Suppressor macrophage treated with lipopolysaccharide for 4 hours (primary cell): ENCODE measurements around the gene RECQL.
A peak's percentile ranks its signal among the peaks of the same experiment; 100 is the strongest.

Source experiments
- DNase-seq: peaks from one replicate; pipeline ENCODE4 v3.0.0-alpha.2; 2020

RECQL gene, protein sequence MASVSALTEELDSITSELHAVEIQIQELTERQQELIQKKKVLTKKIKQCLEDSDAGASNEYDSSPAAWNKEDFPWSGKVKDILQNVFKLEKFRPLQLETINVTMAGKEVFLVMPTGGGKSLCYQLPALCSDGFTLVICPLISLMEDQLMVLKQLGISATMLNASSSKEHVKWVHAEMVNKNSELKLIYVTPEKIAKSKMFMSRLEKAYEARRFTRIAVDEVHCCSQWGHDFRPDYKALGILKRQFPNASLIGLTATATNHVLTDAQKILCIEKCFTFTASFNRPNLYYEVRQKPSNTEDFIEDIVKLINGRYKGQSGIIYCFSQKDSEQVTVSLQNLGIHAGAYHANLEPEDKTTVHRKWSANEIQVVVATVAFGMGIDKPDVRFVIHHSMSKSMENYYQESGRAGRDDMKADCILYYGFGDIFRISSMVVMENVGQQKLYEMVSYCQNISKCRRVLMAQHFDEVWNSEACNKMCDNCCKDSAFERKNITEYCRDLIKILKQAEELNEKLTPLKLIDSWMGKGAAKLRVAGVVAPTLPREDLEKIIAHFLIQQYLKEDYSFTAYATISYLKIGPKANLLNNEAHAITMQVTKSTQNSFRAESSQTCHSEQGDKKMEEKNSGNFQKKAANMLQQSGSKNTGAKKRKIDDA

GRCh38 chr12:21501258-21502163, at the start of gene RECQL, which contains the start of gene GOLT1B:
TSS of gene RECQL (minus strand) at chr12:21501635. CDS start at chr12:21499570, 2,065 bp downstream.
TSS of gene GOLT1B (plus strand) at chr12:21501789. CDS start at chr12:21501924, 135 bp downstream.
- DNase-seq, result peak; percentile 97

GRCh38 chr12:21547437-21547836, 46.0 kb upstream of the RECQL start:
- no peak for DNase-seq

- no peak for DNase-seq
Observed at GRCh38 chr12:21546716-21547115, 45.3 kb upstream of the RECQL start.

DNA sequence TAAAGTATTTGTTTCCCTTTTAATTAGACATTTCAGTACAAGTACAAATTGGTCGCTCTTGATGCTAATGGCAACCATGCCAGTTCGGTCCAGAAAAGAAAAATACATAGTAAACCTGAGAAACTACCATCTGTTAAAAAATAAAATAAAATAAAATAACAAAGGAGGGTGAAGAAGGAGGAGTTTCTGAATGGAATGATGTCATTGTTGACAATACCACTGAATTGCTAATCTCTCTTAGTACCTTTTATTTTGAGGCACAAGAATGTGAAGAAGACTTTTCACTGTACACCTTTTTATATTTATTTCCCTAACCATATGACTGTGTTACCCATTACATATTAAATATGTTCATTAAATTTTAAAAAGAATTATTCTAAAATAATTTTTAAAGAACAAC, 44.1 kb upstream of the RECQL start:
- DNase-seq, result no peak

GRCh38 chr12:21543151-21543550, 41.7 kb upstream of the RECQL start:
- DNase-seq, result no peak

- DNase-seq, result no peak
Observed at GRCh38 chr12:21542403-21542802, 41.0 kb upstream of the RECQL start.

DNA sequence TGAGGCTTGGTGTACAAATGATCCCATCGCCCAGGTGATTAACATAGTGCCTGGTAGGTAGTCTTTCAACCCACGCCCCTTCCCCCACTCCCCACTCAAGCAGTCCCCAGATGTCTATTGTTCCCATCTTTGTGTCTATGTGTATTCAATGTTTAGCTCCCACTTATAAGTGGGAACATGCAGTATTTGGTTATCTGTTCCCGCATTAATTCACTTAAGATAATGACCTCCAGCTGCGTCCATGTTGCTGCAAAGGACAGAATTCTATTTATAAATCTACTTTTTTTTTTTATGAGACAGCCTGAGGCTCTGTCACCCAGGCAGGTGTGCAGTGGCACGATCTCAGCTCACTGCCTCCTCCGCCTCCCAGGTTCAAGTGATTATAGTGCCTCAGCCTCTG, 40.3 kb upstream of the RECQL start:
- DNase-seq, result no peak

GRCh38 chr12:21539797-21540196, 38.4 kb upstream of the RECQL start:
- DNase-seq, result no peak

DNA sequence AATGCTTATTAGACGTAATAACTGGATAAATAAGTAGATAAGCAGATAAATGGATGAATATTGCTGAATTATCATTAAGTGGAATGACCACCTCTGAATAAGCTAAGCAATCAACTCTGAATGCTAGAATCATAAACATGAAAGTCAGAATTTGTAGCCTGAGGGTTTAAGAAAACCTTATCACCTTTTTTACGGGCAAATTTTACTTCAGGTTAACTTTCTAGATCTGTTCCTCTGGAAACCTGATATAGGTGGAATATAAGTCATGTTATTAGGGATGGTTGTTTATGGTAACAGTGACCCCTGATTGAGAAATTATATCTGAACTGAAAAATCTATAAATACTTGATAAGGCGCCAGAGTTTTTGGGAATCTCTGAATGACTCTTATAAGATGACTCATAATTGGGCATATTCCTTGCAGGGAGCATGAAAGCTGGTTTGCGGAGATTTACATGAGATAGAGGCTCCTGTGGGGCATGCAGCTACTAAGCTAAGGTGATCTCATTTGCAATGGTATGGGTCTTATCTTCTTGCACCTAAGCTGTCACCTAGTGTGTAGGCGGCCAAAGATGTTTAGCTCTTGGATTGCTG, 36.7 kb upstream of the RECQL start:
- no peak for DNase-seq

GRCh38 chr12:21529456-21529855, 28.0 kb upstream of the RECQL start:
- no peak for DNase-seq

DNA sequence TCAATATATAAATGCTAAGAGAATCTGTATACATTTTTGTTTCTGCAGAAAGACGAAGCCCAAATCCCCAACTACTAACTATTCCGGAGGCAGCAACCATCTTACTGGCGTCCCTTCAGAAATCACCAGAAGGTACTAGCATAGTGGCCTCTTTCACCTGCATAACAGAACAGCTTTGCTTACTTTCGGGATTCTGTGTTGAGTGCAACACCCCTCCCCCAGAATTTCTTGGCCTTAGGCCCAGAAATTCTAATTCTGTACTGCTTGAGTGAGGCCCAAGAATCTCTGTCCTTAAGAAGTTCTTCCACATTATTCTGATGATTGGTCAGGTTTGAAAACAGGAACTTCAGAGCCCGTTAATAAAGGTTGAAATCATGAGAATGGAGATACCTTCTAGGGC, 27.5 kb upstream of the RECQL start:
- no peak for DNase-seq

DNA sequence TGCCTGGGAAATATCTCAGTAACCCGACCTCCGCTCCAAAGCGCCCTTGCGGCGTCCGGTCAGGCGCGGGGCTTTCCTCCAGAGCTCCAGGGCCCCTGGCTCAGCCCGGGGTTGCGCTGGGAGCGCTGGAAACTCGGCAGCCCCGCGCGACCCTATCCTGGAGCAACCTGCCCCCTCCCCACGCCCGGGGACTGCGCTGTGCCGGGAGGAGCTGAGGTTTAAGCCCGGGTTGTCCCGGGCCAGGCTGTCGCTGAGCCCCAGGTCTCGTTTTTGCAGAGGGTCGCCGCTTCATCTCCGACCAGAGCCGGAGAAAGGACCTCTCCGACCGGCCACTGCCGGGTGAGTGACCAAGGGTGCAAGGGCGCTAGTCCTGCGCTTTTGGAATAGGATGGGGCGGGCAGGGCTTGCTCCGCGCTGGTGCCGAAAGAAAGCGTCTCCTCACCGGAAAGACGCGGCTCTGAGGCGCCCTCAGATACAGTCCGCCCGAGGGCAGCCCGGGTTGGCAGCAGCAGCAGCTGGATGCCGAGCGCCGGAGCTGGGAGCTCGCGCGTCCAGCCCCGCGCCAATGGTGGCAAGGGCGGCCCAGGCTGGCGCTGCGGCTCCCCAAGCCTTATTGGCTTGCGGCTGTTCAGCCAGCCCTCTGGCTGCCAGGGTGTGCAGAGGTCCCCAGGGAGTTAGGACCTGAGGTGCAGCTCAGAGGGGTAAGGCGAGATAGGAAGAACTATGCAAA, 26.2 kb upstream of the RECQL start:
- peak; percentile 3 for DNase-seq

GRCh38 chr12:21526721-21527345, 25.4 kb upstream of the RECQL start:
- no peak for DNase-seq

GRCh38 chr12:21526053-21526452, 24.6 kb upstream of the RECQL start, which contains the start of gene SPX:
TSS of gene SPX (plus strand) at chr12:21526296. CDS start at chr12:21526473, 177 bp downstream.
- no peak for DNase-seq

DNA sequence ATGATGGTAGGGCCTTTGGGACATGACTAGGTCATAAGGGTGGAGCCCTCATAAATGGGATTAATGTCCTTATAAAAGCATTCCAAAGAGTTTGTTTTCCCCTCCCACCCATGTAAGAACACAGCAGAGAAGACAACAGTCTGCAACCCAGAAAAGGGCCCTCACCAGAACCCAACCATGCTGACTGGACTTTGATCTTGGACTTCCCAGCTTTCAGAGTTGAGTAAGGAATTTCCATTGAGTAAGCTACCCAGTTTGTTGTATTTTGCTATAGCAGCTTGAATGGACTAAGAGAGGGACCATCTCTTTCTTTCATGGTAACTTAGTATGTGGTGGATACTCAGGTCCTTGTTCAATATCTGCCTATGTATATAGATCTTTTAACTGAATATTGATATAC, 21.7 kb upstream of the RECQL start:
- DNase-seq, result no peak

GRCh38 chr12:21521541-21521940, 20.1 kb upstream of the RECQL start:
- no peak for DNase-seq

- DNase-seq, result no peak
Observed at GRCh38 chr12:21518451-21518850, 17.0 kb upstream of the RECQL start.

- DNase-seq, result no peak
Observed at GRCh38 chr12:21516281-21516680, 14.8 kb upstream of the RECQL start.

DNA sequence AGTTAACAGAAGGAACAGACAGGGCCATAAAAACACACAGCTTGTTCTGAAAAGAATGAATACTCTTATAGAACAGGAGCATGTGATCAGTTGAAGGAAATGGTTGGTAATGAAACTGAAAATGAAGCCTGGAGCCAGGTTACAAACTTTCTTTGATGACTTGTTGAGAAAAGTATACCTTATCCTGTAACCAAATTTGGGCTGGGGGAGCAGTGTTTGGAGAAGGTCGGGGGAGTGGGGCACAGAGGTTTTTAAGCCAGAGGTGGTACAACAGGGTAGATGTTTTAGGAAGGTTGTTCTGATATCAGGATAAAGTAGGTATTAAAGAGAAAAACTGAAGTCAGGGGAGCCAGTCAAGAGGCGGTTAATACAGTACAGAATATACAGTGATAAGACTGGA, 8.3 kb upstream of the RECQL start:
- no peak for DNase-seq

GRCh38 chr12:21507849-21508248, 6.4 kb upstream of the RECQL start:
- no peak for DNase-seq

GRCh38 chr12:21505888-21506287, 4.5 kb upstream of the RECQL start:
- no peak for DNase-seq

DNA sequence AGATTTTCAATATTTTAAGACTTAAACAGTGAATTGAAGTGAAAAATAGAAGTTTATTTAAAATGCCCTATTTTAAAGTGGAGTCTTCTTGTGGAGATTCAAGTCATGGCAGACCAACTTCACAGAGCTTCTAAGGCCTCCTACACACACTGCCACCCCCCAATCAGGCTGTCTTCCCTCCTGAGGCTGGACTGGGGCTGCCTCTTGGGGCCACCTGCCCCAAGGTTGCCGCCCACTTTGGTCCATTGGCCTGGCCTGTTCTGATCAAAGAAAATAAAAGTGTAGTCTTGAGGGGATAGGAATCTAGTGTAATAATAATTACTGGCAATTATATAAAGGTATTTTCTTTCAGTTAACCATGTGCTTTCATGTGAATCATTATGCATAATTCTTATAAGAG, 1.4 kb upstream of the RECQL start:
- no peak for DNase-seq
